IMR-90 (cell line): Measurements from ENCODE around the gene CHMP4B.

Experiments
- BHLHE40 ChIP-seq: fragments of 150-350 bp; IDR thresholded peaks from 2 replicates; pipeline ENCODE4 v1.6.1; 2016; ENCODE audit warnings: mild to moderate bottlenecking, low read depth, low read length
- CEBPB ChIP-seq: IDR thresholded peaks from 2 replicates; pipeline ENCODE4 v1.6.1; 2012; ENCODE audit warnings: low read depth, low read length, improper control_type of control experiment
- CTCF ChIP-seq: conservative IDR thresholded peaks from 2 replicates; pipeline ENCODE4 v1.5.1; 2012; ENCODE audit warnings: mild to moderate bottlenecking, low read depth, low read length, improper control_type of control experiment
- NFE2L2 ChIP-seq: fragments of 150-350 bp; IDR thresholded peaks from 2 replicates; pipeline ENCODE4 v1.6.1; 2016; ENCODE audit warnings: low read depth, mild to moderate bottlenecking, low read length
- POLR2A ChIP-seq: IDR thresholded peaks from 2 replicates; pipeline ENCODE4 v1.6.1; 2012; ENCODE audit warnings: mild to moderate bottlenecking, low read depth, low read length
- RAD21 ChIP-seq: IDR thresholded peaks from 2 replicates; pipeline ENCODE4 v1.6.1; 2012; ENCODE audit warnings: low read length, improper control_type of control experiment
- RFX5 ChIP-seq: IDR thresholded peaks from 2 replicates; pipeline ENCODE4 v1.8.0; 2012; ENCODE audit warnings: low read depth, mild to moderate bottlenecking, low read length, moderate library complexity
- TF ChIP-seq, protein P1 (sequence below): fragments of 150-350 bp; IDR thresholded peaks from 2 replicates; pipeline ENCODE4 v1.6.1; 2017; ENCODE audit warnings: mild to moderate bottlenecking, antibody characterized with exemption, low read length, low read depth

DNA sequence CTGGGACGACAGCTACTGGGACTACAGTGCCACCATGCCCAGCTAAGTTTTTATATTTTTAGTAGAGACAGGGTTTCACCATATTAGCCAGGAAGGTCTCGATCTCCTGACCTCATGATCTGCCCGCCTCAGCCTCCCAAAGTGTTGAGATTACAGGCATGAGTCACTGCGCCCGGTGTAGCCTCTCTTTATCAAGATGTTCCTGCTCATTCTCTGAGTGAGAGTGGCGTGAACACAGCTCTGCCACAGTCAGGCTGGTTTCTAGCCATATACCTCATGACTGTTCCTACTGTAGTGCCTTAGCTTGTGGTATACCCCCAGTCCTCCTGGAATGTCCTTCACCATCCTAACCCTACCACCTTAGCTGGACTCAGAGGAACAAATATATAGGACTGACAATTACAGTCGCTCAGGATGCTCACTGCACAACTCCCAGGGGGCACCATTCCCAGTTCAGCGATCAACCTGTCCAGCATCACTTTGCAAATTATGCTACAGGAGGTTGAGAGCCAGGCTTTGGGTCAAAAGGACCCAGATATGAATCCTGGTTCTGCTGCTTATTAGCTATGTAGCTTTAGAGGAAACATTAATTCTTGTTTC is 86.3 kb downstream of the CHMP4B start:
- TF ChIP-seq CEBPB: no peak
- no peak for TF ChIP-seq CTCF
- TF ChIP-seq POLR2A: no peak
- no peak for TF ChIP-seq NFE2L2
- no peak for TF ChIP-seq RFX5
- TF ChIP-seq RAD21: no peak
- no peak for TF ChIP-seq BHLHE40
- TF ChIP-seq, protein P1, sequence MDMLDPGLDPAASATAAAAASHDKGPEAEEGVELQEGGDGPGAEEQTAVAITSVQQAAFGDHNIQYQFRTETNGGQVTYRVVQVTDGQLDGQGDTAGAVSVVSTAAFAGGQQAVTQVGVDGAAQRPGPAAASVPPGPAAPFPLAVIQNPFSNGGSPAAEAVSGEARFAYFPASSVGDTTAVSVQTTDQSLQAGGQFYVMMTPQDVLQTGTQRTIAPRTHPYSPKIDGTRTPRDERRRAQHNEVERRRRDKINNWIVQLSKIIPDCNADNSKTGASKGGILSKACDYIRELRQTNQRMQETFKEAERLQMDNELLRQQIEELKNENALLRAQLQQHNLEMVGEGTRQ: no peak
